ENCODE results near the gene FKBP15. TPM values are rescaled to one million over a fixed set of nuclear protein-coding genes. Genes with fewer than 3 reads are reported as not detected.
"Not testable (repeated sequence)": the region's sequence is repeated elsewhere in the genome, so short reads cannot be mapped to it uniquely, and the experiment has no call there.

FKBP15 gene
- total RNA-seq, 1 experiment from 2014 or later: 18.5 TPM

DNA sequence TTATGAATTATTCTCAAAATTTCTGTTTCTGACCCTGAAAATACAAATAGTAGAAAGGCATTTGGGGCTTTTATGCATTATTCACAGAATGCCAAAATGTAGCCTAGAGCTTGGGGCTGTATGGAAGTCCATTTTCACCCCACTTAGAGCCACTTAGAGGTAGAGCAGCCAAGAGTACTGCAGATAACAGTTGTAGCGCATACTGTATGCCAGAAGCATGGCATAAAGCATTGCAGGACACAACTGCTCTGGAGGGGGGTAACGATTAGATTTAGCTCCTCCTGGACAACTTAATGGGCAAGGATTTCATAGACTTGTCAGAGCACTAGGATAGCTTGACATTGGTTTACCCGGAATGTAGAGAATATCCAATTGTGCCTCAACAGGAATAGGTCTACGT, 15.9 kb upstream of the FKBP15 start:
- Mint-ChIP-seq H3K27me3 (ENCODE audit: low read depth) (no peaks in the 10 kb centered on the region), H3K4me3 (no peak overlapping the region), H3K27ac (no peak overlapping the region), H3K4me1 (no peaks in the 10 kb centered on the region), H3K36me3 (ENCODE audit: insufficient read depth in 1 of 3, low read depth in 3 of 3) (no peaks in the 10 kb centered on the region; a peak in 1 of 7 replicates), H3K9me3 (no peaks in the 10 kb centered on the region)
- Histone ChIP-seq H2AK5ac (ENCODE audit: insufficient read length, low read length) (no peak overlapping the region), H3K4me2 (ENCODE audit: insufficient read depth, insufficient read length, low read length) (no peak overlapping the region), H3K27ac (ENCODE audit: insufficient read length, low read depth, low read length) (no peak overlapping the region), H3K79me1 (ENCODE audit: insufficient read depth, low read depth, low read length, poor library complexity, severe bottlenecking) (no peaks in the 10 kb centered on the region), H2BK15ac (ENCODE audit: low read depth, low read length) (no peak overlapping the region), H2AFZ (ENCODE audit: low read length) (no peak overlapping the region), H3K18ac (ENCODE audit: insufficient read length, low read depth, low read length) (no peak overlapping the region), H4K20me1 (ENCODE audit: control insufficient read depth, insufficient read depth, insufficient read length) (no peaks in the 10 kb centered on the region), H4K91ac (ENCODE audit: insufficient read length, low read depth, low read length) (no peak overlapping the region), H2BK12ac (ENCODE audit: insufficient read length, low read depth, low read length) (no peak overlapping the region), H3K4ac (ENCODE audit: low read depth, low read length) (no peak overlapping the region), H3K4me1 (ENCODE audit: insufficient read depth, low read length) (no peaks in the 10 kb centered on the region), H3K14ac (ENCODE audit: insufficient read depth, low read length) (no peak overlapping the region), H3K9ac (ENCODE audit: extremely low read depth, insufficient read length, low read length) (no peak overlapping the region), H2BK5ac (ENCODE audit: insufficient read length, low read length) (no peak overlapping the region), H3T11ph (ENCODE audit: low read length) (no peak overlapping the region), H2BK120ac (ENCODE audit: low read depth, low read length, poor library complexity, severe bottlenecking) (no peak overlapping the region), H3K27me3 (ENCODE audit: insufficient read depth, low read length) (no peaks in the 10 kb centered on the region), H4K8ac (replicated peaks; ENCODE audit: insufficient read length, low read depth, low read length) (no peak overlapping the region), H3K23ac (ENCODE audit: insufficient read length, low read depth, low read length) (no peak overlapping the region), H3K79me2 (ENCODE audit: insufficient read depth, low read length) (0 out of 2 replicates have a peak, but pooled peaks cover 2% of the 10 kb centered on the region), H3K23me2 (ENCODE audit: insufficient read length, low read depth, low read length, poor library complexity, severe bottlenecking) (no peaks in the 10 kb centered on the region), H2BK20ac (ENCODE audit: low read depth, low read length, poor library complexity, severe bottlenecking) (no peak overlapping the region), H3K56ac (ENCODE audit: insufficient read length, low read depth, low read length) (no peak overlapping the region), H3K9me3 (ENCODE audit: control insufficient read depth, low read depth, low read length) (no peaks in the 10 kb centered on the region), H4K5ac (ENCODE audit: insufficient read length, low read depth, low read length) (no peak overlapping the region)
- no peak for DNase-seq
- no CpG with 5 or more reads among the region's 4 CpGs for WGBS (ENCODE audit: extremely low coverage, insufficient read length, low lambda C conversion rate)
- TF ChIP-seq, protein P1, sequence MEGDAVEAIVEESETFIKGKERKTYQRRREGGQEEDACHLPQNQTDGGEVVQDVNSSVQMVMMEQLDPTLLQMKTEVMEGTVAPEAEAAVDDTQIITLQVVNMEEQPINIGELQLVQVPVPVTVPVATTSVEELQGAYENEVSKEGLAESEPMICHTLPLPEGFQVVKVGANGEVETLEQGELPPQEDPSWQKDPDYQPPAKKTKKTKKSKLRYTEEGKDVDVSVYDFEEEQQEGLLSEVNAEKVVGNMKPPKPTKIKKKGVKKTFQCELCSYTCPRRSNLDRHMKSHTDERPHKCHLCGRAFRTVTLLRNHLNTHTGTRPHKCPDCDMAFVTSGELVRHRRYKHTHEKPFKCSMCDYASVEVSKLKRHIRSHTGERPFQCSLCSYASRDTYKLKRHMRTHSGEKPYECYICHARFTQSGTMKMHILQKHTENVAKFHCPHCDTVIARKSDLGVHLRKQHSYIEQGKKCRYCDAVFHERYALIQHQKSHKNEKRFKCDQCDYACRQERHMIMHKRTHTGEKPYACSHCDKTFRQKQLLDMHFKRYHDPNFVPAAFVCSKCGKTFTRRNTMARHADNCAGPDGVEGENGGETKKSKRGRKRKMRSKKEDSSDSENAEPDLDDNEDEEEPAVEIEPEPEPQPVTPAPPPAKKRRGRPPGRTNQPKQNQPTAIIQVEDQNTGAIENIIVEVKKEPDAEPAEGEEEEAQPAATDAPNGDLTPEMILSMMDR (conservative IDR thresholded peaks at IDR 0.05): no peak

DNA sequence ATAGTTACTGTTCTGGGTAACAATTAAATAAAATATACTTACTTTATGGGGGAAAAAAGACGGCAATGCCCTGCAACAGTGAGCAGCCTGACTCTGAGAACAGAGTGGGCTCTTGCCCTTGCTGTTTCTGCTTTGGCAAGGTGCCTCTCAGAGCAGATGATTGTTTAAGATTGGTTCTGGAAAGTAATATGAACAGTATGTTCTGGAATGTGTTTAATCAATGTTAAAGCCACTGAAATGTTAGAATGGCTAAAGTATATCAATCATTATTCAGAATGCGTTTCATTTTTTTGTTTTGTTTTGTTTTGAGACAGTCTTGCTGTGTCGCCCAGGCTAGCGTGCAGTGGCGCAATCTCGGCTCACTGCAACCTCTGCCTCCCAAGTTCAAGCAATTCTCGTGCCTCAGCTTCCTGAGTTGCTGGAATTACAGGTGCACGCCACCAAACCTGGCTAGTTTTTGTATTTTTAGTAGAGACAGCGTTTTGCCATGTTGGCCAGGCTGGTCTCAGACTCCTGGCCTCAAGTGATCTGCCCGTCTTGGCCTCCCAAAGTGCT, 14.7 kb upstream of the FKBP15 start:
- H3K27ac ChIP-seq (ENCODE audit: insufficient read length, low read depth, low read length); H3K23me2 ChIP-seq (ENCODE audit: insufficient read length, low read depth, low read length, poor library complexity, severe bottlenecking); H2AFZ ChIP-seq (ENCODE audit: low read length); H3K4me1 ChIP-seq (ENCODE audit: insufficient read depth, low read length); H2BK15ac ChIP-seq (ENCODE audit: low read depth, low read length); H3K4me2 ChIP-seq (ENCODE audit: insufficient read depth, insufficient read length, low read length); H3K4me3 Mint-ChIP-seq; H3K9me3 Mint-ChIP-seq; H2BK20ac ChIP-seq (ENCODE audit: low read depth, low read length, poor library complexity, severe bottlenecking); H4K5ac ChIP-seq (ENCODE audit: insufficient read length, low read depth, low read length); H3K79me2 ChIP-seq (ENCODE audit: insufficient read depth, low read length); H4K8ac ChIP-seq (replicated peaks; ENCODE audit: insufficient read length, low read depth, low read length); H2BK120ac ChIP-seq (ENCODE audit: low read depth, low read length, poor library complexity, severe bottlenecking); H3K4me1 Mint-ChIP-seq; H3K4ac ChIP-seq (ENCODE audit: low read depth, low read length); H3K9me3 ChIP-seq (ENCODE audit: control insufficient read depth, low read depth, low read length); H2AK5ac ChIP-seq (ENCODE audit: insufficient read length, low read length); H3K79me1 ChIP-seq (ENCODE audit: insufficient read depth, low read depth, low read length, poor library complexity, severe bottlenecking); H3K9ac ChIP-seq (ENCODE audit: extremely low read depth, insufficient read length, low read length); H4K20me1 ChIP-seq (ENCODE audit: control insufficient read depth, insufficient read depth, insufficient read length); H3K23ac ChIP-seq (ENCODE audit: insufficient read length, low read depth, low read length); H3T11ph ChIP-seq (ENCODE audit: low read length); H3K36me3 Mint-ChIP-seq (ENCODE audit: insufficient read depth in 1 of 3, low read depth in 3 of 3); H3K56ac ChIP-seq (ENCODE audit: insufficient read length, low read depth, low read length); DNase-seq; H4K91ac ChIP-seq (ENCODE audit: insufficient read length, low read depth, low read length); H3K27me3 Mint-ChIP-seq (ENCODE audit: low read depth); H3K14ac ChIP-seq (ENCODE audit: insufficient read depth, low read length); H3K18ac ChIP-seq (ENCODE audit: insufficient read length, low read depth, low read length); H2BK5ac ChIP-seq (ENCODE audit: insufficient read length, low read length); H3K27me3 ChIP-seq (ENCODE audit: insufficient read depth, low read length); H2BK12ac ChIP-seq (ENCODE audit: insufficient read length, low read depth, low read length): not testable (repeated sequence)
- peak overlapping the region in 1 of 3 experiments; percentile 70; a peak in 1 of 7 replicates for H3K27ac Mint-ChIP-seq
- no CpG with 5 or more reads among the region's 10 CpGs for WGBS (ENCODE audit: extremely low coverage, insufficient read length, low lambda C conversion rate)
